Sigmoid colon (tissue), 7 donors: ENCODE data around the gene RUFY4. TPM values are rescaled to one million over a fixed set of nuclear protein-coding genes. Genes with fewer than 3 reads are reported as not detected.

Experiments
- DNase-seq: peaks from one replicate; pipeline ENCODE4 v3.0.0-alpha.2; 2019
- H3K27ac ChIP-seq, 4 donors: fragments of 200-600 bp; sonication (generic); one replicate each; pipeline ENCODE4 v1.5.1; 2016 to 2019; ENCODE audit warnings: mild to moderate bottlenecking in 1 of 4
- H3K27me3 ChIP-seq, 3 donors: fragments of 200-600 bp; sonication (generic); one replicate each; pipeline ENCODE4 v1.5.1; 2019; ENCODE audit warnings: mild to moderate bottlenecking in 1 of 3
- H3K36me3 ChIP-seq, 4 donors: fragments of 200-600 bp; sonication (generic); one replicate each; pipeline ENCODE4 v1.5.1; 2016 to 2019
- H3K4me1 ChIP-seq, 4 donors: fragments of 200-600 bp; sonication (generic); one replicate each; pipeline ENCODE4 v1.5.1; 2017 to 2019
- H3K4me3 ChIP-seq, 4 donors: fragments of 200-600 bp; sonication (generic); one replicate each; pipeline ENCODE4 v1.5.1; 2017 to 2019; ENCODE audit warnings: mild to moderate bottlenecking in 2 of 4, moderate library complexity in 1 of 4
- H3K9me3 ChIP-seq, 4 donors: fragments of 200-600 bp in 3 of 4; sonication (generic) in 3 of 4; one replicate each; pipeline versions ENCODE4 v1.5.1 to v1.6.1; 2013 to 2019
- CTCF ChIP-seq, 4 experiments: fragments of 450-650 bp in 3 of 4; fragments of 200-600 bp in 1 of 4; IDR thresholded peaks; one replicate each; pipeline ENCODE4 v1.5.1; 2016 to 2019; ENCODE audit warnings: antibody characterized with exemption in 4 of 4, mild to moderate bottlenecking in 3 of 4, moderate library complexity in 2 of 4
- EP300 ChIP-seq, 4 donors: sonication (generic); formaldehyde crosslinking; IDR thresholded peaks; one replicate each; pipeline ENCODE4 v1.6.1; 2017; ENCODE audit warnings: antibody characterized with exemption in 4 of 4
- POLR2A ChIP-seq, 2 donors: fragments of 450-650 bp; IDR thresholded peaks; one replicate each; pipeline ENCODE4 v1.6.1; 2016; ENCODE audit warnings: antibody characterized with exemption in 2 of 2, mild to moderate bottlenecking in 2 of 2, moderate library complexity in 2 of 2
- POLR2AphosphoS5 ChIP-seq, 4 donors: sonication (generic); formaldehyde crosslinking; IDR thresholded peaks; one replicate each; pipeline ENCODE4 v1.6.1; 2017; ENCODE audit warnings: antibody characterized with exemption in 4 of 4
- WGBS, 2 donors: extraction: QIAGEN DNeasy Blood & Tissue Kit; methylation state at CpG; one replicate each; pipeline ENCODE4 v1.1.7; 2013; 5-methylcytosine and 5-hydroxymethylcytosine counted together
- intact Hi-C: fragments of 100-400 bp; cut with DNase I; formaldehyde crosslinking; loops from one replicate; pipeline ENCODE4 v1.15.1; 2023
- polyA plus RNA-seq, 3 donors: library from polyadenylated mRNA; stranded (reverse); fragments of 200-250 nt; gene quantifications; one replicate each; pipeline ENCODE4 v1.2.3, GENCODE V29; 2013
- total RNA-seq, 4 donors: library from RNA; depleted of rRNA; stranded (reverse); fragments of >200 nt; gene quantifications; one replicate each; pipeline ENCODE4 v1.1.0, GENCODE V29; 2016
- donor health status: healthy with polysubstance abuse.
- donor health status: Bipolar disorder and iron deficiency.
- donor health status: healthy.

The RUFY4 gene
- total and polyA plus RNA-seq, 7 donors = 0.16 to 0.73 (median 0.55) TPM; not detected in 4

- no peaks in the 10 kb centered on the region for H3K36me3 ChIP-seq
- 55 to 69% methylated on average over 15 of the region's 15 CpGs for WGBS, 2 donors
- H3K27ac ChIP-seq = no peak overlapping the region
- TF ChIP-seq POLR2AphosphoS5 (IDR thresholded peaks at IDR 0.05) (no peak), CTCF (IDR thresholded peaks at IDR 0.05) (no peak)
- no peaks in the 10 kb centered on the region for H3K4me1 ChIP-seq
- intact Hi-C loops = no loop called here
- no peak overlapping the region for H3K4me3 ChIP-seq
- no peaks in the 10 kb centered on the region for H3K27me3 ChIP-seq
- no peaks in the 10 kb centered on the region for H3K9me3 ChIP-seq
- no peak for DNase-seq
Observed at GRCh38 chr2:218079943-218080913, 11.2 kb downstream of the RUFY4 start.

- Histone ChIP-seq H3K4me3 (no peak overlapping the region), H3K36me3 (no peaks in the 10 kb centered on the region), H3K9me3 (no peaks in the 10 kb centered on the region), H3K27me3 (no peaks in the 10 kb centered on the region), H3K27ac (no peak overlapping the region), H3K4me1 (no peaks in the 10 kb centered on the region)
- intact Hi-C loops = no loop called here
- no peak for DNase-seq
- 48 to 78% methylated on average over 2 of the region's 2 CpGs for WGBS, 2 donors
- TF ChIP-seq POLR2AphosphoS5 (IDR thresholded peaks at IDR 0.05) (no peak), EP300 (IDR thresholded peaks at IDR 0.05) (no peak), POLR2A (IDR thresholded peaks at IDR 0.05) (no peak), CTCF (IDR thresholded peaks at IDR 0.05) (no peak)
Observed at GRCh38 chr2:218081063-218081462, 12.0 kb downstream of the RUFY4 start.

GRCh38 chr2:218081695-218082094, 12.6 kb downstream of the RUFY4 start:
- no peaks in the 10 kb centered on the region for H3K36me3 ChIP-seq
- no peaks in the 10 kb centered on the region for H3K27me3 ChIP-seq
- H3K4me1 ChIP-seq = no peaks in the 10 kb centered on the region
- H3K27ac ChIP-seq = no peak overlapping the region
- 82 to 83% methylated on average over 7 of the region's 7 CpGs for WGBS, 2 donors
- DNase-seq = no peak
- H3K9me3 ChIP-seq = peaks cover 0 to 4% (median 3%) of the 10 kb centered on the region in 4 donors
- intact Hi-C loops = no loop called here
- H3K4me3 ChIP-seq = no peak overlapping the region
- TF ChIP-seq POLR2A (IDR thresholded peaks at IDR 0.05) (no peak), EP300 (IDR thresholded peaks at IDR 0.05) (no peak), CTCF (IDR thresholded peaks at IDR 0.05) (no peak), POLR2AphosphoS5 (IDR thresholded peaks at IDR 0.05) (no peak)

GRCh38 chr2:218082586-218083351, 13.7 kb downstream of the RUFY4 start:
- intact Hi-C loops = no loop called here
- no peaks in the 10 kb centered on the region for H3K4me1 ChIP-seq
- no peak for DNase-seq

More at GRCh38 chr2:218082586-218083351, 13.7 kb downstream of the RUFY4 start:
- no peak overlapping the region for H3K27ac ChIP-seq
- no peaks in the 10 kb centered on the region for H3K27me3 ChIP-seq
- WGBS, 2 donors = 70 to 75% methylated on average over 14 of the region's 14 CpGs
- no peak for TF ChIP-seq POLR2AphosphoS5 (IDR thresholded peaks at IDR 0.05)
- no peak for TF ChIP-seq POLR2A (IDR thresholded peaks at IDR 0.05)
- TF ChIP-seq EP300 (IDR thresholded peaks at IDR 0.05) = no peak
- no peak for TF ChIP-seq CTCF (IDR thresholded peaks at IDR 0.05)
- H3K4me3 ChIP-seq = no peak overlapping the region
- peaks cover 0 to 8% (median 3%) of the 10 kb centered on the region in 4 donors for H3K9me3 ChIP-seq
- no peaks in the 10 kb centered on the region for H3K36me3 ChIP-seq
